SK-N-SH (cell line): ENCODE results near the gene UPF2. TPM values are rescaled to one million over a fixed set of nuclear protein-coding genes. Genes with fewer than 3 reads are reported as not detected.

Source experiments
- CTCF ChIA-PET: fragments of 300-600, 350-600 bp; formaldehyde crosslinking; extraction: SDS; loops from one replicate; lab custom pipeline; 2021; lab: Yijun Ruan, JAX
- POLR2A ChIA-PET: fragments of 350-600 bp; sonication (Branson Sonifier 250); formaldehyde crosslinking; extraction: SDS; loops from one replicate; lab custom pipeline; 2020; ENCODE audit warnings: antibody characterized with exemption, inconsistent platforms; lab: Yijun Ruan, JAX
- DNase-seq: peaks from one replicate; pipeline ENCODE4 v3.0.0; 2012
- H2AFZ ChIP-seq: fragments of 200-600 bp; sonication (generic); 2 replicates; pipeline ENCODE4 v1.8.1; 2016; ENCODE audit warnings: antibody characterized with exemption, mild to moderate bottlenecking, low read depth
- H3F3A ChIP-seq: fragments of 200-600 bp; sonication (generic); replicated peaks from 2 replicates; pipeline ENCODE3; 2016; ENCODE audit warnings: antibody characterized with exemption, mild to moderate bottlenecking; ENCODE audit not compliant: insufficient read depth
- H3K27ac ChIP-seq, 2 experiments: fragments of 200-500 bp in 1 of 2; fragments of 200-600 bp in 1 of 2; sonication (Bioruptor generic) in 1 of 2; sonication (generic), shearing (Covaris generic) in 1 of 2; 2 replicates each; pipeline versions ENCODE4 v1.5.1 to v1.6.1; 2014 to 2016; ENCODE audit warnings: low read depth in 2 of 2, inconsistent platforms in 1 of 2, low read length in 1 of 2, mild to moderate bottlenecking in 1 of 2, mixed read lengths in 1 of 2
- H3K27me3 ChIP-seq: fragments of 200-600 bp; sonication (generic), shearing (Covaris generic); 2 replicates; pipeline ENCODE4 v1.6.1; 2016; ENCODE audit warnings: mixed run types; ENCODE audit not compliant: insufficient read depth
- H3K36me3 ChIP-seq, 2 experiments: fragments of 200-500 bp in 1 of 2; fragments of 200-600 bp in 1 of 2; sonication (Bioruptor generic) in 1 of 2; sonication (generic) in 1 of 2; replicated peaks in 1 of 2; 2 replicates each; pipeline versions ENCODE3 to v1.5.1; 2014 to 2016; ENCODE audit warnings: low read length in 1 of 2, mild to moderate bottlenecking in 1 of 2; ENCODE audit not compliant: insufficient read depth in 2 of 2, control insufficient read depth in 1 of 2
- H3K4me1 ChIP-seq, 2 experiments: fragments of 200-500 bp in 1 of 2; fragments of 200-600 bp in 1 of 2; sonication (Bioruptor generic) in 1 of 2; sonication (generic), shearing (Covaris generic) in 1 of 2; 2 replicates each; pipeline versions ENCODE4 v1.5.1 to v1.6.1; 2014 to 2016; ENCODE audit warnings: low read depth in 1 of 2, low read length in 1 of 2, mixed run types in 1 of 2; ENCODE audit not compliant: insufficient read depth in 2 of 2, control insufficient read depth in 1 of 2
- H3K4me2 ChIP-seq: fragments of 200-600 bp; sonication (generic), shearing (Covaris generic); 2 replicates; pipeline ENCODE4 v1.6.1; 2017; ENCODE audit warnings: mixed run types
- H3K4me3 ChIP-seq, 2 experiments: fragments of 200-500 bp in 1 of 2; fragments of 200-600 bp in 1 of 2; sonication (Bioruptor generic) in 1 of 2; sonication (generic), shearing (Covaris generic) in 1 of 2; 2 replicates each; pipeline versions ENCODE4 v1.5.1 to v1.8.1; 2014 to 2016; ENCODE audit warnings: low read depth in 2 of 2, inconsistent platforms in 1 of 2, low read length in 1 of 2, mild to moderate bottlenecking in 1 of 2, mixed read lengths in 1 of 2, moderate library complexity in 1 of 2
- H3K79me2 ChIP-seq: fragments of 200-600 bp; sonication (generic); 2 replicates; pipeline ENCODE4 v1.8.1; 2017; ENCODE audit warnings: mild to moderate bottlenecking; ENCODE audit not compliant: insufficient read depth
- H3K9ac ChIP-seq: fragments of 200-600 bp; sonication (generic); 2 replicates; pipeline ENCODE4 v1.6.1; 2017; ENCODE audit warnings: mixed run types
- H3K9me2 ChIP-seq: fragments of 200-600 bp; sonication (generic); 2 replicates; pipeline ENCODE4 v1.6.1; 2017; ENCODE audit warnings: mixed run types
- H3K9me3 ChIP-seq: fragments of 200-600 bp; sonication (generic); 2 replicates; pipeline ENCODE4 v1.6.1; 2017; ENCODE audit warnings: mixed run types, mild to moderate bottlenecking, moderate library complexity
- H4K20me1 ChIP-seq: fragments of 200-600 bp; sonication (generic); 2 replicates; pipeline ENCODE4 v1.6.1; 2017; ENCODE audit warnings: mild to moderate bottlenecking, mixed run types; ENCODE audit not compliant: insufficient read depth
- CTCF ChIP-seq: fragments of 200-600 bp; sonication (generic); IDR thresholded peaks from 2 replicates; pipeline ENCODE4 v1.6.1; 2017; ENCODE audit warnings: antibody characterized with exemption, mild to moderate bottlenecking, moderate library complexity
- ELF1 ChIP-seq: IDR thresholded peaks from 2 replicates; pipeline ENCODE4 v1.4.0; 2012
- FOSL2 ChIP-seq: IDR thresholded peaks from 2 replicates; pipeline ENCODE4 v1.4.0; 2012; ENCODE audit warnings: low read depth, mild to moderate bottlenecking, moderate library complexity, borderline replicate concordance
- FOXM1 ChIP-seq: IDR thresholded peaks from 2 replicates; pipeline ENCODE4 v1.4.0; 2012; ENCODE audit warnings: low read depth, mild to moderate bottlenecking
- GABPA ChIP-seq: IDR thresholded peaks from 2 replicates; pipeline ENCODE4 v1.4.0; 2012; ENCODE audit warnings: low read depth, mild to moderate bottlenecking
- GATA2 ChIP-seq: sonication (generic); formaldehyde crosslinking; IDR thresholded peaks from 2 replicates; pipeline ENCODE4 v1.5.0; 2020; ENCODE audit warnings: mild to moderate bottlenecking, missing genetic modification reagents
- IRF3 ChIP-seq: fragments of 150-350 bp; IDR thresholded peaks from 2 replicates; pipeline ENCODE4 v1.6.1; 2016; ENCODE audit warnings: mild to moderate bottlenecking, low read depth, low read length
- MAX ChIP-seq: IDR thresholded peaks from 2 replicates; pipeline ENCODE4 v1.4.0; 2012; ENCODE audit warnings: low read depth
- MEF2A ChIP-seq: IDR thresholded peaks from 2 replicates; pipeline ENCODE4 v1.4.0; 2012; ENCODE audit warnings: low read depth, borderline replicate concordance
- POLR2AphosphoS5 ChIP-seq: IDR thresholded peaks from 2 replicates; pipeline ENCODE4 v1.6.1; 2012; ENCODE audit warnings: low read depth, low read length
- RAD21 ChIP-seq: IDR thresholded peaks from 2 replicates; pipeline ENCODE4 v1.6.1; 2012; ENCODE audit warnings: mild to moderate bottlenecking, low read length
- RFX5 ChIP-seq: IDR thresholded peaks from 2 replicates; pipeline ENCODE4 v1.6.1; 2012; ENCODE audit warnings: mild to moderate bottlenecking, improper control_type of control experiment, low read length
- RXRA ChIP-seq: IDR thresholded peaks from 2 replicates; pipeline ENCODE4 v1.4.0; 2012; ENCODE audit warnings: low read depth, mild to moderate bottlenecking, borderline replicate concordance
- SIN3A ChIP-seq: IDR thresholded peaks from 2 replicates; pipeline ENCODE4 v1.6.1; 2012; ENCODE audit warnings: low read depth, mild to moderate bottlenecking, low read length, moderate library complexity, borderline replicate concordance
- SMC3 ChIP-seq: IDR thresholded peaks from 2 replicates; pipeline ENCODE4 v1.6.1; 2012; ENCODE audit warnings: low read depth, low read length, improper control_type of control experiment
- TCF12 ChIP-seq: IDR thresholded peaks from 2 replicates; pipeline ENCODE4 v1.4.0; 2012
- TEAD4 ChIP-seq: IDR thresholded peaks from 2 replicates; pipeline ENCODE4 v1.4.0; 2012; ENCODE audit warnings: mild to moderate bottlenecking, borderline replicate concordance; ENCODE audit not compliant: insufficient read depth
- YY1 ChIP-seq: IDR thresholded peaks from 2 replicates; pipeline ENCODE4 v1.4.0; 2012; ENCODE audit warnings: low read depth, mild to moderate bottlenecking
- ZBTB33 ChIP-seq: IDR thresholded peaks from 2 replicates; pipeline ENCODE4 v1.4.0; 2012; ENCODE audit warnings: low read depth, borderline replicate concordance
- WGBS: methylation state at CpG from one replicate; pipeline ENCODE4 v1.1.6; 2017; ENCODE audit warnings: low lambda C conversion rate; 5-methylcytosine and 5-hydroxymethylcytosine counted together
- polyA plus RNA-seq, 3 experiments: library from polyadenylated mRNA; depleted of rRNA; stranded (reverse); fragments of >200 nt; gene quantifications; 2 replicates each; pipeline ENCODE4 v1.2.3, GENCODE V29; 2012

The UPF2 gene
- polyA plus RNA-seq, 1 of the 3 experiments (the other 2 are of a cell fraction) = 4.7 TPM

GRCh38 chr10:12031404-12031803 is 11.2 kb downstream of the UPF2 start:
- 94% methylated on average over 4 of the region's 4 CpGs for WGBS

More at GRCh38 chr10:12031404-12031803, 11.2 kb downstream of the UPF2 start:
- DNase-seq = no peak
- Histone ChIP-seq H3K4me3 (no peak overlapping the region), H3K79me2 (peaks cover 92% of the 10 kb centered on the region), H3K27ac (no peak overlapping the region), H3K4me2 (no peak overlapping the region), H2AFZ (no peak overlapping the region), H3K9me3 (no peaks in the 10 kb centered on the region), H3K27me3 (no peaks in the 10 kb centered on the region), H3K9ac (no peak overlapping the region), H3K4me1 (no peaks in the 10 kb centered on the region), H4K20me1 (peaks cover 10% of the 10 kb centered on the region), H3K36me3 (peaks cover 29 to 59% of the 10 kb centered on the region in 2 experiments), H3F3A (peaks cover 19% of the 10 kb centered on the region), H3K9me2 (no peaks in the 10 kb centered on the region)
- POLR2A ChIA-PET = interaction anchor here (0.9 kb wide), 1 partner anchor 11 kb away, joined by 3 read pairs; no protein-coding TSS in a partner anchor
- CTCF ChIA-PET = no interaction called here
- TF ChIP-seq TCF12 (no peak), SIN3A (no peak), GABPA (no peak), FOSL2 (no peak), SMC3 (no peak), FOXM1 (no peak), GATA2 (CRISPR knock-in tag) (no peak), ZBTB33 (no peak), POLR2AphosphoS5 (no peak), RAD21 (no peak), YY1 (no peak), RFX5 (no peak), CTCF (no peak), IRF3 (no peak), MEF2A (no peak), ELF1 (no peak), TEAD4 (no peak), MAX (no peak), RXRA (no peak)
